SK-N-SH treated with all-trans-retinoic acid at 6 μM for 48 hours (cell line): ENCODE measurements around the gene TACSTD2.

Experiments
- ZNF565 ChIP-seq: fragments of 450-650 bp; formaldehyde crosslinking; conservative IDR thresholded peaks from 2 replicates; pipeline ENCODE4 v1.5.0; 2020; ENCODE audit warnings: low read depth, mild to moderate bottlenecking, moderate library complexity
- ZNF70 ChIP-seq: fragments of 450-650 bp; formaldehyde crosslinking; IDR thresholded peaks from 2 replicates; pipeline ENCODE4 v1.5.0; 2020; ENCODE audit warnings: mild to moderate bottlenecking, moderate library complexity

GRCh38 chr1:58571616-58572015, 5.4 kb downstream of the TACSTD2 start:
- TF ChIP-seq ZNF565 (CRISPR knock-in tag): no peak
- no peak for TF ChIP-seq ZNF70 (CRISPR knock-in tag)
